Measurements from ENCODE around the gene FLNB.
A peak's percentile ranks its signal among the peaks of the same experiment; 100 is the strongest.

Gene FLNB

DNA sequence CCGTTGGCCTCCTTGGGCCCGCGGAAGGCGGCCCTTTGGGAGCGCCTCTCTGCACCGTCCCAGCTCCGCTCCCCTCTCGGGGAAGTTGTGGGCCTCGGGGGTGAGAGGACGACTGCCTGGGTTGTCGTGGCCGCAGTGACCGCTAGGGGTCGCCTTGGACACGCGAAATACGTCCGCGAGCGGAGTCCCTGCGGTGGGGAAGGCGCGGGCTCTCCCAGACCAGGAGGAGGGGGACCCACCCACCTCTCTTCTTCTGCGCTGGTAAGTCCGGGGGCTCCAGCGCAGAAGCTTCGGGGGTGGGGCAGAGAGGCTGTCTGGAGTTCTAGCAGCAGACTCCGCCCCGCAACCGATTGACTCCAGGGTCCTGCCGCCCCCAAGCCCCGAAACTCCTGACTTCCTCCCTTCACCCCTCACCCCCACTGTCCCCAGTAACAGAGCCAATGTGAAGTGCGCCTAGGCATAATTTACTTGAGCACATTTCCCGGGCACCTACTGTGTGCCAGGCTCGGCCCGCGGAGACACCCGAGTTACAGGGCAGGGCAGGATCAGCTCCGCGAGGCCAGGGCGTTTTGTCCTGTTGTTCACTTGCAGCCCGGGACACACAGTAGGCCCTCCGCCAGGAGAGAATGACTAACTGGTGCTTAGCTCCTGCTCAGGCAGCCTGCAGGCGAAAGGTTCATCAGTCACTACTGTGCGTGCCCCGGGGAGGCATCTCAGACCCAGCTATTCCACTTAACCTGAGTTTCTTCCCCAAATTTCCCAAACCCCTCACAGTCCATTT, 169.7 kb downstream of the FLNB start:
- ChIA-PET CTCF (interaction anchor here (0.6 to 1.9 kb wide), 11 partner anchors 10 to 409 kb away, joined by 3 to 12 read pairs (median 4); partner anchors contain the start of genes HTD2 and RPP14), POLR2A (ENCODE audit: low non-redundant PET) (interaction anchor here (0.5 kb wide), 1 partner anchor 1388 kb away, joined by 3 read pairs; no protein-coding TSS in a partner anchor)
- peak; percentile 64 for DNase-seq (ENCODE audit: low spot score)
- peak overlapping the region; percentile 76 for H3K27ac ChIP-seq
- peak; percentile 93 for TF ChIP-seq CTCF (conservative IDR thresholded peaks at IDR 0.05; ENCODE audit: low read depth)

- no peak for TF ChIP-seq CTCF (conservative IDR thresholded peaks at IDR 0.05; ENCODE audit: low read depth)
- POLR2A ChIA-PET (ENCODE audit: low non-redundant PET): no interaction called here
- CTCF ChIA-PET: interaction anchor here (0.6 to 1.9 kb wide), 4 partner anchors 9 to 216 kb away, joined by 3 to 12 read pairs (median 4); partner anchors contain the start of genes HTD2 and RPP14
- peak overlapping the region; percentile 76 for H3K27ac ChIP-seq
- DNase-seq (ENCODE audit: low spot score): no peak
These were observed 170.5 kb downstream of the FLNB start for GRCh38 chr3:58178528-58179234.

- CTCF ChIA-PET: interaction anchor here (0.8 kb wide), 1 partner anchor 106 kb away, joined by 3 read pairs; no protein-coding TSS in a partner anchor
- peak overlapping the region; percentile 76; the same call in 1 of the 2 replicates for H3K27ac ChIP-seq
- POLR2A ChIA-PET (ENCODE audit: low non-redundant PET): no interaction called here
- no peak for DNase-seq (ENCODE audit: low spot score)
- no peak for TF ChIP-seq CTCF (conservative IDR thresholded peaks at IDR 0.05; ENCODE audit: low read depth)
These were observed 171.2 kb downstream of the FLNB start for GRCh38 chr3:58179235-58180098.

GRCh38 chr3:58180099-58180880, 172.1 kb downstream of the FLNB start:
- CTCF ChIA-PET: no interaction called here
- H3K27ac ChIP-seq: no peak overlapping the region
- no peak for TF ChIP-seq CTCF (conservative IDR thresholded peaks at IDR 0.05; ENCODE audit: low read depth)
- POLR2A ChIA-PET (ENCODE audit: low non-redundant PET): no interaction called here
- DNase-seq (ENCODE audit: low spot score): no peak

GRCh38 chr3:58180940-58181587, 172.8 kb downstream of the FLNB start:
- ChIA-PET CTCF (no interaction called here), POLR2A (ENCODE audit: low non-redundant PET) (no interaction called here)
- TF ChIP-seq CTCF (conservative IDR thresholded peaks at IDR 0.05; ENCODE audit: low read depth): no peak
- peak; percentile 41 for DNase-seq (ENCODE audit: low spot score)
- no peak overlapping the region for H3K27ac ChIP-seq
